SKM-1 (cell line): ENCODE measurements around the gene SERPINA6.
"Not testable (repeated sequence)": the region's sequence is repeated elsewhere in the genome, so short reads cannot be mapped to it uniquely, and the experiment has no call there.

Source experiments
- DNase-seq: peaks from one replicate; lab custom pipeline; 2025; ENCODE audit not compliant: unreplicated experiment; lab: John Stamatoyannopoulos, UW

Gene SERPINA6

DNA sequence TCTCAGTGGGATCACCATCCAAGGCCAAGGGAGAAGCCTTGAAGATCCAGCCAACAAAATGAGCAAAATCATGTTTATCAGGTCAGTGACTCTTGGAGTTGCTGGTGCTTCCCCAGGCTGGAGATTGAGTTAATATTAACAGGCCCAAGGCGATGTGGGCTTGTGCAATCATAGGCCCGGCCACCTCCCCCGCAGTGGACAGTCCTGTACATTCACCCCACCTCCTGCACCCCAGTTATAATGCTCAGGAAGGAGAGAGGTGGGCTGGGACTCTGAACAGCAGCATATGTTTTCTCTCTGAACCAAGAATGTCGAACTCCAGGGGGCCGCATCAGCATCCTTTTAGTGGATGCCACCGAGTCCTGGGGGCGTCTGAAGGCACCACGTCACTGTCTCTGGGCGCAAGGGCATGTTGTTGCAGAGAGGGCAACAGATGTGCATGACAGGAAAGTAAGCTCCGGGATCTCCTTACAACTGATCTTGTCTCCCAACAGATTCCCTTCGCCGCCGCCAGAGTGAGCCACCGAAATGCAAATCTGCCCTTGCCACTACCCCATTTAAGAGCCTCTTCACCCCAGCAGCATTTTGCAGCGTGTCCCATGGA, 32.2 kb upstream of the SERPINA6 start:
- DNase-seq = no peak

DNA sequence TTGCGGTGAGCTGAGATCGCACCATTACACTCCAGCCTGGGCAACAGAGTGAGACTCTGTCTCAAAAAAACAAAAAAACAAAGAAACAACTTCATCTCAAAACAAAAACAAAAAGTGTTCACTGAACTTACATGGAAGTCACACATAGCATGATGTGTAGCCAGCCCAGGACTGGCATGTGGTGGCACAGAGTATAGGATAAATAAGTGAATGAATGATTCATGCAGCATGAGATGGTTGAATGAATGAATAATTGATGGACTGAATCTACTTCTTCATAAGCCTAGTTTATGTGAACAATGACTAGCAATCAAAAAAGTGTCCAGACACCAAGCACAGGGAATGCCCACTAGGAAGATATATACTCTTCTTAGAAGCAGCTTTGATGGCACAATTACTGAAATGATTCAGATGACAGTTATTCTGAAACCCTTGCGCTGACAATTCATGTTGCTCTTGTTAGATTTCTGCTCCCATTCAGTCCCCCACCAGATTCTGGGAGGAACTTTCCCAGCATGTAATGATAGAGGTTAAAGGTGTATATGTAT, 31.6 kb upstream of the SERPINA6 start:
- DNase-seq = no peak

DNA sequence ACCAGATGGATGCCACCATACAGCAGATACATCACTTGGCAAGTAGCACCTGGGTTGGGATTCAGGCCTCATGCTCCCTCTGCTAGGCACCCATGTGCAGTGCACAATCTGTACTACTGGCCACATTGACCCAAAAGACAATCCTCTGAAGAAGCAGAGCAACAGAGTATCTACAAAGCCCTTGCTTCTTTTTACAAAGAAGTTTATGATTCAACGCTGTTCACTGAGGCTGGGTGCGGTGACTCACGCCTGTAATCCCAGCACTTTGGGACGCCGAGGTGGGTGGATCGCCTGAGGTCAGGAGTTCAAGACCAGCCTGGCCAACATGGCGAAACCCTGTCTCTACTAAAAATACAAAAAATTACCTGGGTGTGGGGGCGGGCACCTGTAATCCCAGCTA, 31.1 kb upstream of the SERPINA6 start:
- not testable (repeated sequence) for DNase-seq

DNA sequence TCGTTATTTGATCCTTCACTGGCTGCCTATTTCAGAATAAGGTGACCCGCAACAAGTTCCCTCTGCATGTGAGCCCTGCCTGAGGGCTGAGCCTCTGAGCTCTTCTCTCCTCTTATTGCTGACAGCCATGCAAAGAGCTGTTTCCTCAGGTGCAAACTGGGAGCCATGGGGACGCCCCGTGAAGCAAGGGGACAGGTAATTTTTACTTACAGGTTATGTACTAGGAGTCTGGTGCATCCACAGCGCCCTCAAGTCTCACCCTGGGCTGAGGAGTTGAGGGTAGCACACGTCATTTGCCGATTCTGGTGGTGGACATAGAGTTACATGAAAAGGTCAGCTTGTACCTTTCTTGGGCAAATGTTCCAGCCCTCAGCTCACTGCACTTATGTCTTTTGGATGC, 26.1 kb upstream of the SERPINA6 start:
- no peak for DNase-seq

DNA sequence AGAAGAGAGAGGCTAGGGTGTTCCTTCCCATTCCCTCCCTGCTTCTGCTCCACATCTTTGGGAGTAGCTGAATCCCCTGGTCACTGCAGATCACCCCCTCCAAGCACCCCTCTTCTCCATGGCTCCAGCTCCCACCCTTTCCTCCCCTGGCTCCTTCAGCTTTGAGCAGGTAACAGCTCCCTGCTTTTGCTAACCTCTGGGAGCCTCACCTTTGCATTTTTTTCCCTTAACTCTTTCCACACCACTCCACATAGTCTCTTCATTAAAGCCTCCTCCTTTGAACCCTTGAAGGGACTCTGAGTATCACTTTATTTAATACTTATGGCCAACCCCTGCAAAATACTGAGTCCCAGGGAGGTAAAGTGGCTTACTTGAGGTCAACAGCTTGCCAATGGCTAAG, 25.7 kb upstream of the SERPINA6 start:
- DNase-seq = no peak

DNA sequence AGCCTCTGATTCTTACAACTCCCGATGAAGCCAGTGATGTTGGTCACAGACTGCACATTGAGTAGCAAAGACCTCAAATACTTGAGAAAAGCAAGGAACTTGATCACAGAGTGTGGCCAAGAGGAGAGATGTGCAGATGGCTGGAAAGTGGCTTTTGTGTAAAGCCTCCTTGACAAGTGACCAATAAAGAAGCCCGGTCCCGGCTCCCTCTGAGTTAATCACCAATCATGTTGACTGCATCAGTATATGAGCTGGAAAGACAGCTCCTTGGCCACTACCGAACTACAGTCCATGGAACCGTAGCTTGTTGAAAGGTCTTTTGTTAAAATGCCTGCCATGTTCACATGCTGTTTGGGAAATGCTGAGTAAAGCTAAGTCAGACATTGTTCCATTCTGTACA, 23.7 kb upstream of the SERPINA6 start:
- DNase-seq = no peak

DNA sequence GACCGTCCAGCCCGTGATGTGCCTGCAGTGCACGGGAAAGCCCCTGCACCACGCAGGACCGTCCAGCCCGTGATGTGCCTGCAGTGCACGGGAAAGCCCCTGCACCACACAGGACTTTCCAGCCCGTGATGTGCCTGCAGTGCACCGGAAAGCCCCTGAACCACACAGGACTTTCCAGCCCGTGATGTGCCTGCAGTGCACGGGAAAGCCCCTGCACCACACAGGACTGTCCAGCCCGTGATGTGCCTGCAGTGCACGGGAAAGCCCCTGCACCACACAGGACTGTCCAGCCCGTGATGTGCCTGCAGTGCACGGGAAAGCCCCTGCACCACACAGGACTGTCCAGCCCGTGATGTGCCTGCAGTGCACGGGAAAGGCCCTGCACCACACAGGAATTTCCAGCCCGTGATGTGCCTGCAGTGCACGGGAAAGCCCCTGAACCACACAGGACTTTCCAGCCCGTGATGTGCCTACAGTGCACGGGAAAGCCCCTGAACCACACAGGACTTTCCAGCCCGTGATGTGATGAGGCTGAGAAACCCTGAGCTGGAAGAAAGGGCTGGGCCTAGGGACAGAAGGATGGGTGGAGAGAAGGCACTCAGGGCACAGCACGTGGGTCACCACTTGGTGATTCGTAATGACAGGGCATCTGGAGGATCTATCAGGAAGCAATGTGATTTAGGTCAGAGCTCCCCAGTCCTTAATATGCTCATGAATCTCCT, 23.1 kb upstream of the SERPINA6 start:
- not testable (repeated sequence) for DNase-seq

DNA sequence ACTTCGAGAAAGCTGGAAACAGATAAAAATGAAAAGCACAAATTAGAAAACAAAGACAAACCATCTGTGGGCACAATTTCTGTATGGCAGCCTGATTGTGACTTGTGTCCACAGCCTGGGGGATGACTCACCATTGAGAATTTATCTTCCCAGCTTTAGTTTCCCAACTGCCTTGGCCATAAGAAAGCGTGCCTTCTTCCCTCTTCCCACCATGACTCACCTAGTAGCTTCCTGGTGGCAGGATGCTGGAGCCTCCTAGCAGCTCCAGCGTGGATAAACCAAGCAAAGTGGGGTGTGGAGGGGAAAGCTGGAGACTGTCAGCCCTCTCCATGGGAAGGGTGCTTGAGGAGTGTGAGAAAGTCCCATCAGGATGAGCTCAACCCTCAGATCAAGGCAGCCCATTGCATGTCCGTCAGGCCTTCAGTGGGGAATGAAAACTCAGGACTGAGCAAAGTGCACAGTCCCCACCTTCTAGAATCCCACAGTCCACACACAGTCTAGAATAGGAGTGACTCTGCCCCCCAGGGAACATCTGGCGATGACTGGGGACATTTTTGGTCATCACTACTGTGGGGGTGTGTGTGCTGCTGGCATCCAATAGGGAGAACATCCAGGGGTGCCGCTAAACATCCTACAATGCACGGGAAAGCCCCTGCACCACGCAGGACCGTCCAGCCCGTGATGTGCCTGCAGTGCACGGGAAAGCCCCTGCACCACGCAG, 22.4 kb upstream of the SERPINA6 start:
- DNase-seq = no peak

DNA sequence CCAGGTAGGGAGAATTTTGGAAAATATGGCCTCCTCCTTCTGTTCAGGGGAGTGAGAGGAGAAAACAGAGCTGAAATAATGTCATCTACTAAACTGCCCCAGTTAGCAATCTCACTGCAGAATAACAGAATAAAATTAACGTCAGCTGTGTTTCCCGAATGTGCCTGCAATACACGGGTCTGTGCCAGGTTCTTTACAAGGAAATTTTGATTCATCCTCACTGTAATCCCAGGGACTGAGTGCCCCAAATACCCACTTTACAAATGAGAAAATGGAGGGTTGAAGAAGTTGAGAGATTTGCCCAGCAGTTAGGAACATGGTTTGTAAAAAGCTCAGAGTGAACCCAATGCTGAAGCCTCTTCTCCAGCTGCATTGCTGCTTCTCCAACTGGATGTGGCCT, 21.3 kb upstream of the SERPINA6 start:
- DNase-seq = no peak

DNA sequence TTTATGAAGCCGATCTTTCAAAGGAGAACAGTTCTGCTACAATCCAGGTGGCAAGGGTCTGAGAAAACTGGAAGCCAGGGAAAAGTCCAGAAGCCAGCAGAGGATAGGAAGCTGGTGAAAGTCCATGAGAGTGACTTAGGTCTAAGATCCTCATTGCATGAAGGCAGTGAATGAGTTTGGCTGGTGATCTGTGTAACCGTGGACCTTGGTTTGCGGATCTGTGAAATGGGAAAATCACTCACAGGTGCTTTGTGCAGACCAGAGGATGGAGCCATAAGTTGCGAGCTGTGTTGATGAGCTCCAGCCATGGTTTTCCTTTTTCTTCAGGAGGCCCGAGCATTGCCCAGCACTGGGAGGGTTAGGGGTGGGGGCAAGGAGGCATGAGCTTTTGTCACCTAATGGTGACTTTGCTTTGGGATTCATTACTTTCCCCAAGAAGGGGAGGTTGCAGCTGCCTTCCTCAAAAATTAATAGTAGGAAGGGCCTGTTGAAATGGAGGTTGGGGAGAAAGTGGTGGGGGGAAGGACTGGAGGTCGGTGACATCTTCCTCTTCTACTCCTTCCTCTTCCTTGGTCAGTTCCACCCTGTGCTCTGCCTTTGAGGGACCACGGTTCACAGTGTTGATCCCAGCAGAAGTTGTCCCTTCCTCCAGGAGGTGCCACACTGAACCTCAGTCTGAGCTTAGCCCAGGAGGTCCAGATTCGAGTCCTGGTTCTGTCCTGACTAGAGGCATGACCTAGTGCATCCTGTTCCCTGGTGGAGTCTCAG, 20.3 kb upstream of the SERPINA6 start:
- DNase-seq = peak; percentile 2

DNA sequence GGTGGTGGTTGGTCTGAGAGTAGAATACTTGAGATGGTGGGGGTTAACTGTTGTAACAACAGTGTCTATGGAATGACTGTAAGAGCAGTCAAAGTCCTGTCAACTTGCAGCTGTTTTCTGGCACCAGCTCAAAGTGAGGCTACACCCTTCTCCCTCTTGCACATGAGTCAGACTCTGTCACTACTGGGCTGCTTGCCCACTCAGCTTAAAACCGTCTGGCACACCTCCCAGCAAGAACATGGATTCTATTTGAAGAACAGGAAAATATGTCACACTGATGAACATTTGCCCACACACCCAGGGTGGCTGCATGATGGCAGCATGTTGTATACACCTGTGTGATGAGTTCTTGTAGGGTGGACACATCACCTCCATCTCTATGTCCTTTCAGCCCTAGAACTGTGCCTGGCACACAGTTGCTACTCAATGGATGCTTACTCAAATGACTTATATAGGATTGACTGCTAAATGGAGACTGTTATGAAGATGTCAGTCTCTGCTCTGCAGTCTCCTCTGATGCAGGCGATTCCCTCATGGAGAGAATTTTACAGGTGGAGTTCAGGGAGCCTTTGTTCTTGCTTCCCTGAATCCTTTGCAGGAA, 19.3 kb upstream of the SERPINA6 start:
- DNase-seq = no peak

DNA sequence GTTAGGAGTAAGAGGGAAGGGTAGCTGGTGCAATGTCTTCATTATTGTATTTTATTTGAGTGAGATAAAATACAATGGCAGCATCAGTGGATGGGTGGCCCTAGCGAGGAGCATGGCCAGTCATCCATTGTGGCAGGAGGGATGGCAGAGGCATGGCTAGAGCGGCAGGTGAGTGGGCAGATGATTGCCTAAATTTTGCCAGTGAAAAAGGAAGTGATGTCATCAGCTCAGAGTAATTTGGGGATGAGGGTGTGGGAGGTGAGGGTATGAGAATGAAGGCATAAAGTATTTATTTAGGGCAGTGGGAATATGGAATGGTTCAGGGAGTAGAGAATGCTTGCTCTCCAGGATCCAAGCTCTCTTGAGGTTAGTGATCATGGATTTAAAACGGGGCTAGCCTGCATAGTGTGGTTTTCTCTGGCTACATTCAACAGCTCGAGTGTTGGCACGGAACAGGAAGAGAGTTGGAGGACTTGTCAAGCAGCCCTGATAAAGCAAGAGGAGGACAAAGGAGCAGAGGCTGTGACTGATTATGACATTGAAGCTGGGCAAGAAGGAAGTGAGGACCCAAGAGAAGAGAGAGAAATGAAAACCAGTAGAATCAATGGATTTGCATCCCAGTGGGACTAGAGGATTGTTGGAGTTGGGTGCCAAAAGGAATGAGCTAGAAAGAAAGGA, 18.7 kb upstream of the SERPINA6 start:
- DNase-seq = no peak

DNA sequence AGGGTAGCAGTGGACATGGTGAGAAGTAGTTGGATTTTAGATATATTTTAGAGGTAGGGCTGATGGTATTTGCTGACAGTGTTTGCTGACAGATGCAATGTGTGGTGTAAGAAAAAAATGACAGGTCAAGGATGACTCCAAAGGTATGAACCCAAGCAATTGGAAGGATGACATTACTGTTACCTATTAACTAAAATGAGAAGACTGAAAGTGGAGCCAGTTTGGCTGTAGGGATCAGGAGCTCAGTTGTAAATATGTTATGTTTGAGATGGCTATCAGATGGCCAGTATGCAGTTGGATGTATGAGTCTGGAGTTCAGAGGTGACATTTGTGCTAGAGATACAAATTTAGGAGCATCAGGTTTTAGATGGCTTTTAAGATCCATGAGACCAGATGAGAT, 17.4 kb upstream of the SERPINA6 start:
- no peak for DNase-seq

DNA sequence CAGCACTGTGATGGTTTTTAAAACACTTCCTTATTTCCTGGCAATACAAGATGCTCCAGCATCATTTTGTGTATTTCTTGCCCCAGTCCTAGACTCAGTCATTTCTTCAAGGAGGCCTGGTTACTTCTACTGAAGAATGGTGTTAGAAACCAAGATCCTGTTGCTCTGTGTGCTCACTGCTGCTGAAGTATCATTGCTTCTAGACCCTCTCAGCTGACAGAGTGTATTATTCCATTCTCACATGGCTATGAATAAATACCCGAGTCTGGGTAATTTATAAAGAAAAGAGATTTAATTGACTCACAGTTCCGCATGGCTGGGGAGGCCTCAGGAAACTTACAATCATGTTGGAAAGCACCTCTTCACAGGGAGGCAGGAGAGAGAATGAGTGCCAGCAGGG, 14.9 kb upstream of the SERPINA6 start:
- DNase-seq = no peak

DNA sequence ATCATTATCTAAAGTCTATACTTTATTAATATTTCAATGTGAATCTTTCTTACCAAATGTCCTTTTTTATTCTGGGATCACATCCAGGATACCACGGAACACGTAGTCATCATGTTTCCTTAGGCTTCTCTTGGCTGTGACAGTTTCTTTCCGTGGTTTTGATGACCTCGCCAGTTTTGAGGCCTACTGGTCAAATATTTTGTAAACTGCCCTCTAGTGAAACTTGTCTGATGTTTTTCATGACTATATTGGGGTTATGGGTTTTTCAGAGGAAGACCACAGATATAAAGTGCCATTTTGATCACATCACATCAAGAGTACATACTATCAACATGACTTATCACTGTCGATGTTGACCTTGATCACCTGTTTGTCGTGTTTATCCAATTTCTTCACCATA, 14.1 kb upstream of the SERPINA6 start:
- no peak for DNase-seq

DNA sequence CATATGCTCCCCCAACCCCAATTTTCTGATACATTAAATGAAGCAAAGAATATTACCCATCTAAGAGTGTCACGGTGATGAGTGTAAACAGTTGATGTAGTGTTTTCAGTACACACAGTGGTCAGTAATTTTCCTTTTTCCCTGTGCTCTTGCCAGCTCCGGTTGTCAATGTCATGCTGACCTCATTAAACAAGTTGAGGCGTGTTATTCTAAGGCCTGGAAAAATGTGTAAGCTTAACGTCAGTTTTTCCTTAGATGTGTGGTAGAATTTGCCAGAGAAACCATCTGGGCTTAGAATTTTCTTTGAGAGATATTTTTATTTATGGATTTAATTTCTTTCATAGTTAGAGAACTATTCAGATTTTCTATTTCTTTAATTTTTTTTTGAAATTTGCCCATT, 11.7 kb upstream of the SERPINA6 start:
- DNase-seq = no peak

DNA sequence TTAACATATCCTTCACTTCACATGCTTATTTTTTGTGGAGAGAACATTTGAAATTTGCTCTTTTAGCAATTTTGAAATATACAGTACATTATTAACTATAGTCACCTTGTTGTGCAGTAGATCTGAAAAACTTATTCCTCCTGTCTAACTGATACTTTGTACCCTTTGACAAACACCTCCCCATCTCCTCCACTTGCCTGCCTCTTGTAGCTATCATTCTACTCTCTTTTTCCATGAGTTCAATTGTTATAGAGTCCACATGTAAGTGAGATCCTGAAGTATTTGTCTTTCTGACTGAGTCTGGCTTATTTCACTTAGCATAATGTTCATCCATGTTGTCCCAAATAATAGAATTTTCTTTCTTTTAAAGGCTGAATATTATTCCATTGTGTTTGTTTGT, 9.5 kb upstream of the SERPINA6 start:
- DNase-seq = no peak

DNA sequence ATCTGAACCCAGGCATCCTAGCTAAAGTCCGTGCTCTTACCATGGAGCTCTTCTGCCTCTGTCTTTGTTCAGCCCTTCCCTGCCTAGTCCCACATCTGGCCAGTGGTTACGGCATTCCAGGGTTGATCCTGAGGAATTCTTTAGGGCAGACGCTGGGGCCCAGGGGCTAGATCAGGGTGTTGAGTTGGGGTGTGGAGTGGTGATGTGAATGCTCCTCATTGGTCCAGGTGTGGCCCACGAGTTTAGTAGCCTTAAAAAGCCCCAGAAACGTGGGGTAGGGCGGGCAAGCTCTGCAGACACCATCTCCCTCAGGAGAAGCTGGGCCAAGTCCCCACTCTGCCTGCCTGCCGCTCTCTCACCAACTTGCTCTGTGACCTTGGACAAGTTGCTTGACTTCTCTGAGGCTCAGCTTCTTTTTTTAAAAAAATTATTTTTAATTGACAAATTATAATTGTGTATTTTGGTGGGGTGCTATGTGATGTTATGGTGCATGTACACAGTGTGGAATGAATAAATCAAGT, 9.0 kb upstream of the SERPINA6 start:
- no peak for DNase-seq

DNA sequence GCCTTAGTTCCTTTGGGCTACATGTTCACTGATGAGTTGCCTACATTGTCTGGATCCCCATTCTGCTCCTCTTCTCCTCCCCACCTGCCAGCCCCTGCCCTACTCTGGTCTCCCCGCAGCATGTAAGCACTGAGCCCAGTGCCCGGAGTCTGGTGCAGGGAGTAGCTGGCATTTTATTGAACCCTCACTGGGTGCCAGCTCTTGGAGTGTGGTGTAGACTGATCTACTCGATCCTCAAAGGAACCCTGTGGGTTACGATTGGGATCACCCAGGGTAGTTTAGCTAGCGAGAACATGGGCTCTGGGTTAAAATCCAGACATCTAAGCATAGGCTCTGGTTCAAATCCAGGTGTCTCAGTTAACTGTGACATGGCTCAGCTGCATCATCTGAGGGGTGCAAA, 8.3 kb upstream of the SERPINA6 start:
- DNase-seq = no peak

DNA sequence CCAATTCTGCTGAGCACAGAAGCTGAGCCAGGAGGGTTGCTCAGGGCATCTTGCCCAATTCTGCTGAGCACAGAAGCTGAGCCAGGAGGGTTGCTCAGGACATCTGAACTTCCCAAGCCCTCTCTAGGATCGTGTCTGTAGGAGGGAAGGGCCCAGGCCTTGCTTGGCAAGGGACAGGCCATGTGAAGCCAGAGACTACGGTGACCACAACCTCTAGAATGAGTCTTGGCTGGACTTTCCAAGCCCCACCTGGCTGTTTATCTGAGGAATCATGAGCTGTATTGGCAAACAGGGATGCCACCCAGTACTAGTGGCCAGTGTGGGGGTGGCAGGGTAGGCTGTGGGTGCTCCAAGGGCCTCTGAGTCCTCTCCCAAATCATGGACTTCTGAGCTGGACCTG, 7.7 kb upstream of the SERPINA6 start:
- DNase-seq = no peak
